ENCODE results near the gene PTPRS.
A peak's percentile ranks its signal among the peaks of the same experiment; 100 is the strongest.
"Not testable (repeated sequence)": the region's sequence is repeated elsewhere in the genome, so short reads cannot be mapped to it uniquely, and the experiment has no call there.

The PTPRS gene

GRCh38 chr19:5329141-5329540 is 11.5 kb downstream of the PTPRS start:
- H3K4ac ChIP-seq (ENCODE audit: low read depth, low read length), result no peak overlapping the region
- no peak overlapping the region for H3K9ac ChIP-seq (ENCODE audit: low read length)
- no peak overlapping the region for H3K27ac ChIP-seq (ENCODE audit: low read depth, low read length)
- H3K79me1 ChIP-seq (ENCODE audit: low read length), result no peaks in the 10 kb centered on the region
- H2BK5ac ChIP-seq (ENCODE audit: low read depth, low read length, poor library complexity), result no peak overlapping the region
- no peak overlapping the region for H2AFZ ChIP-seq (ENCODE audit: insufficient read depth, low read length, poor library complexity)
- H3K4me1 ChIP-seq (ENCODE audit: control insufficient read depth in 1 of 2, insufficient read depth in 2 of 2, low read length in 2 of 2), result no peaks in the 10 kb centered on the region
- H3K4me2 ChIP-seq (ENCODE audit: low read length), result no peak overlapping the region
- H3K79me2 ChIP-seq (ENCODE audit: control insufficient read depth, insufficient read depth, low read length, poor library complexity), result no peaks in the 10 kb centered on the region
- no peak overlapping the region for H2AK5ac ChIP-seq (ENCODE audit: low read length)
- H3K23ac ChIP-seq (ENCODE audit: low read length), result no peak overlapping the region
- no peaks in the 10 kb centered on the region for H3K36me3 ChIP-seq (ENCODE audit: control insufficient read depth in 1 of 2, insufficient read depth in 2 of 2, low read length in 2 of 2)
- H3K14ac ChIP-seq (ENCODE audit: low read length), result no peak overlapping the region
- H3K27me3 ChIP-seq (ENCODE audit: insufficient read depth, low read length), result no peaks in the 10 kb centered on the region
- H2BK12ac ChIP-seq (ENCODE audit: low read length), result no peak overlapping the region
- H4K8ac ChIP-seq (ENCODE audit: low read depth, low read length), result no peak overlapping the region
- no CpG with 5 or more reads among the region's 11 CpGs for WGBS (ENCODE audit: extremely low coverage, insufficient coverage, insufficient read length)
- H3K9me3 ChIP-seq (ENCODE audit: insufficient read depth, low read depth, low read length), result peaks cover 5% of the 10 kb centered on the region
- H3K4me3 ChIP-seq (ENCODE audit: low read depth, low read length), result no peak overlapping the region
- H3K18ac ChIP-seq (ENCODE audit: low read length), result no peak overlapping the region
- H4K91ac ChIP-seq (ENCODE audit: low read depth, low read length), result no peak overlapping the region
- peak; percentile 57 to 74 for DNase-seq
- no peak overlapping the region for H4K12ac ChIP-seq (ENCODE audit: low read depth, low read length)
- no peak overlapping the region for H2BK120ac ChIP-seq (ENCODE audit: insufficient read depth, low read length, poor library complexity)

- H3K4me1 ChIP-seq (ENCODE audit: control insufficient read depth in 1 of 2, insufficient read depth in 2 of 2, low read length in 2 of 2); H3K23ac ChIP-seq (ENCODE audit: low read length); H3K4me2 ChIP-seq (ENCODE audit: low read length); H3K36me3 ChIP-seq (ENCODE audit: control insufficient read depth in 1 of 2, insufficient read depth in 2 of 2, low read length in 2 of 2); H2BK5ac ChIP-seq (ENCODE audit: low read depth, low read length, poor library complexity); H3K4ac ChIP-seq (ENCODE audit: low read depth, low read length); H2BK12ac ChIP-seq (ENCODE audit: low read length); H4K91ac ChIP-seq (ENCODE audit: low read depth, low read length); H3K27me3 ChIP-seq (ENCODE audit: insufficient read depth, low read length); H4K12ac ChIP-seq (ENCODE audit: low read depth, low read length); H3K9ac ChIP-seq (ENCODE audit: low read length); H2AK5ac ChIP-seq (ENCODE audit: low read length); H4K8ac ChIP-seq (ENCODE audit: low read depth, low read length); H3K27ac ChIP-seq (ENCODE audit: low read depth, low read length); H2BK120ac ChIP-seq (ENCODE audit: insufficient read depth, low read length, poor library complexity); H3K18ac ChIP-seq (ENCODE audit: low read length); H2AFZ ChIP-seq (ENCODE audit: insufficient read depth, low read length, poor library complexity); H3K79me1 ChIP-seq (ENCODE audit: low read length); H3K79me2 ChIP-seq (ENCODE audit: control insufficient read depth, insufficient read depth, low read length, poor library complexity); H3K14ac ChIP-seq (ENCODE audit: low read length); DNase-seq; H3K4me3 ChIP-seq (ENCODE audit: low read depth, low read length); H3K9me3 ChIP-seq (ENCODE audit: insufficient read depth, low read depth, low read length): not testable (repeated sequence)
- WGBS (ENCODE audit: extremely low coverage, insufficient coverage, insufficient read length), result no CpG with 5 or more reads among the region's 8 CpGs
Observed at GRCh38 chr19:5328407-5328806, 12.2 kb downstream of the PTPRS start.

- Histone ChIP-seq H3K4me3 (ENCODE audit: low read depth, low read length) (no peak overlapping the region), H3K27me3 (ENCODE audit: insufficient read depth, low read length) (no peaks in the 10 kb centered on the region), H2BK120ac (ENCODE audit: insufficient read depth, low read length, poor library complexity) (no peak overlapping the region), H3K4me1 (ENCODE audit: control insufficient read depth in 1 of 2, insufficient read depth in 2 of 2, low read length in 2 of 2) (no peaks in the 10 kb centered on the region), H3K14ac (ENCODE audit: low read length) (no peak overlapping the region), H3K27ac (ENCODE audit: low read depth, low read length) (no peak overlapping the region), H2BK5ac (ENCODE audit: low read depth, low read length, poor library complexity) (no peak overlapping the region), H3K4ac (ENCODE audit: low read depth, low read length) (no peak overlapping the region), H3K18ac (ENCODE audit: low read length) (no peak overlapping the region), H3K9ac (ENCODE audit: low read length) (no peak overlapping the region), H3K23ac (ENCODE audit: low read length) (no peak overlapping the region), H2AK5ac (ENCODE audit: low read length) (no peak overlapping the region), H2AFZ (ENCODE audit: insufficient read depth, low read length, poor library complexity) (no peak overlapping the region), H4K8ac (ENCODE audit: low read depth, low read length) (no peak overlapping the region), H3K36me3 (ENCODE audit: control insufficient read depth in 1 of 2, insufficient read depth in 2 of 2, low read length in 2 of 2) (no peaks in the 10 kb centered on the region), H4K12ac (ENCODE audit: low read depth, low read length) (no peak overlapping the region), H3K79me2 (ENCODE audit: control insufficient read depth, insufficient read depth, low read length, poor library complexity) (no peaks in the 10 kb centered on the region), H3K4me2 (ENCODE audit: low read length) (no peak overlapping the region), H2BK12ac (ENCODE audit: low read length) (no peak overlapping the region), H4K91ac (ENCODE audit: low read depth, low read length) (no peak overlapping the region), H3K9me3 (ENCODE audit: insufficient read depth, low read depth, low read length) (peaks cover 5% of the 10 kb centered on the region), H3K79me1 (ENCODE audit: low read length) (no peaks in the 10 kb centered on the region)
- no peak for DNase-seq
- WGBS (ENCODE audit: extremely low coverage, insufficient coverage, insufficient read length), result no CpG with 5 or more reads among the region's 18 CpGs
Observed at GRCh38 chr19:5326986-5327623, 13.5 kb downstream of the PTPRS start.

- DNase-seq, result no peak
- H3K4me2 ChIP-seq (ENCODE audit: low read length), result no peak overlapping the region
- H3K18ac ChIP-seq (ENCODE audit: low read length), result no peak overlapping the region
- H3K4me1 ChIP-seq (ENCODE audit: control insufficient read depth in 1 of 2, insufficient read depth in 2 of 2, low read length in 2 of 2), result no peaks in the 10 kb centered on the region
- no peaks in the 10 kb centered on the region for H3K79me2 ChIP-seq (ENCODE audit: control insufficient read depth, insufficient read depth, low read length, poor library complexity)
- no peak overlapping the region for H2AFZ ChIP-seq (ENCODE audit: insufficient read depth, low read length, poor library complexity)
- H3K27me3 ChIP-seq (ENCODE audit: insufficient read depth, low read length), result no peaks in the 10 kb centered on the region
- no peak overlapping the region for H2BK12ac ChIP-seq (ENCODE audit: low read length)
- no peak overlapping the region for H4K8ac ChIP-seq (ENCODE audit: low read depth, low read length)
- H3K9ac ChIP-seq (ENCODE audit: low read length), result no peak overlapping the region
- no peak overlapping the region for H2BK5ac ChIP-seq (ENCODE audit: low read depth, low read length, poor library complexity)
- H3K36me3 ChIP-seq (ENCODE audit: control insufficient read depth in 1 of 2, insufficient read depth in 2 of 2, low read length in 2 of 2), result no peaks in the 10 kb centered on the region
- H3K79me1 ChIP-seq (ENCODE audit: low read length), result no peaks in the 10 kb centered on the region
- H2BK120ac ChIP-seq (ENCODE audit: insufficient read depth, low read length, poor library complexity), result no peak overlapping the region
- no peak overlapping the region for H3K4ac ChIP-seq (ENCODE audit: low read depth, low read length)
- H3K14ac ChIP-seq (ENCODE audit: low read length), result no peak overlapping the region
- no peak overlapping the region for H3K23ac ChIP-seq (ENCODE audit: low read length)
- no peak overlapping the region for H2AK5ac ChIP-seq (ENCODE audit: low read length)
- H3K27ac ChIP-seq (ENCODE audit: low read depth, low read length), result no peak overlapping the region
- H4K91ac ChIP-seq (ENCODE audit: low read depth, low read length), result no peak overlapping the region
- H3K9me3 ChIP-seq (ENCODE audit: insufficient read depth, low read depth, low read length), result peaks cover 5% of the 10 kb centered on the region
- no CpG with 5 or more reads among the region's 9 CpGs for WGBS (ENCODE audit: extremely low coverage, insufficient coverage, insufficient read length)
- H4K12ac ChIP-seq (ENCODE audit: low read depth, low read length), result no peak overlapping the region
- no peak overlapping the region for H3K4me3 ChIP-seq (ENCODE audit: low read depth, low read length)
Observed at GRCh38 chr19:5326545-5326944, 14.1 kb downstream of the PTPRS start.

All from trophoblast cell (in vitro differentiated cells and primary cell).